EH (cell line): Measurements from ENCODE around the gene STAT4.

Experiments used
- DNase-seq: peaks from one replicate; pipeline ENCODE4 v3.0.0-alpha.2; 2015; ENCODE audit warnings: low read depth

STAT4 gene

GRCh38 chr2:191144217-191144616, 6.6 kb downstream of the STAT4 start:
- peak; percentile 12 for DNase-seq

- DNase-seq: no peak
These were observed 7.0 kb downstream of the STAT4 start for GRCh38 chr2:191143791-191144190.

GRCh38 chr2:191128911-191129304, 21.9 kb downstream of the STAT4 start:
- no peak for DNase-seq

GRCh38 chr2:191128172-191128910, 22.5 kb downstream of the STAT4 start:
- no peak for DNase-seq

- DNase-seq: no peak
These were observed 23.6 kb downstream of the STAT4 start for GRCh38 chr2:191127235-191127634.

- DNase-seq: no peak
These were observed 24.3 kb downstream of the STAT4 start for GRCh38 chr2:191126386-191127085.

GRCh38 chr2:191125646-191126045, 25.1 kb downstream of the STAT4 start:
- DNase-seq: no peak

- DNase-seq: no peak
These were observed 28.0 kb downstream of the STAT4 start for GRCh38 chr2:191122638-191123294.

GRCh38 chr2:191117341-191117740, 33.5 kb downstream of the STAT4 start:
- peak; percentile 6 for DNase-seq

GRCh38 chr2:191115804-191116203, 35.0 kb downstream of the STAT4 start:
- DNase-seq: peak; percentile 27

GRCh38 chr2:191115391-191115790, 35.4 kb downstream of the STAT4 start:
- no peak for DNase-seq

- peak; percentile 33 for DNase-seq
These were observed 36.3 kb downstream of the STAT4 start for GRCh38 chr2:191114403-191114886.

GRCh38 chr2:191113761-191114160, 37.0 kb downstream of the STAT4 start:
- no peak for DNase-seq

- DNase-seq: no peak
These were observed 38.3 kb downstream of the STAT4 start for GRCh38 chr2:191112448-191112901.

- DNase-seq: no peak
These were observed 40.9 kb downstream of the STAT4 start for GRCh38 chr2:191109888-191110287.

- no peak for DNase-seq
These were observed 42.5 kb downstream of the STAT4 start for GRCh38 chr2:191108331-191108730.

- peak; percentile 19 for DNase-seq
These were observed 45.7 kb downstream of the STAT4 start for GRCh38 chr2:191105082-191105481.

GRCh38 chr2:191103774-191104173, 47.0 kb downstream of the STAT4 start:
- DNase-seq: no peak

- no peak for DNase-seq
These were observed 50.6 kb downstream of the STAT4 start for GRCh38 chr2:191100216-191100615.

- DNase-seq: no peak
These were observed 63.5 kb downstream of the STAT4 start for GRCh38 chr2:191087311-191087710.

- DNase-seq: no peak
These were observed 64.1 kb downstream of the STAT4 start for GRCh38 chr2:191086706-191087105.

GRCh38 chr2:191083540-191083939, 67.3 kb downstream of the STAT4 start:
- DNase-seq: no peak

GRCh38 chr2:191082321-191082720, 68.5 kb downstream of the STAT4 start:
- no peak for DNase-seq
